GM21529 (cell line): ENCODE measurements around the gene NAA30.

Experiments
- ATAC-seq: cut with Tn5 transposase; IDR thresholded peaks from one replicate; pipeline ENCODE4 v1.9.1; 2021; ENCODE audit not compliant: unreplicated experiment

The NAA30 gene

GRCh38 chr14:57391517-57392195 lies 1.3 kb downstream of the NAA30 start:
- ATAC-seq: no peak

- ATAC-seq: no peak
Observed at GRCh38 chr14:57392830-57393229, 2.4 kb downstream of the NAA30 start.

GRCh38 chr14:57400556-57401494 lies 10.4 kb downstream of the NAA30 start:
- ATAC-seq: no peak

- no peak for ATAC-seq
Observed at GRCh38 chr14:57401501-57401900, 11.1 kb downstream of the NAA30 start.

GRCh38 chr14:57402173-57402852 lies 11.9 kb downstream of the NAA30 start:
- no peak for ATAC-seq

GRCh38 chr14:57403521-57403864 lies 13.1 kb downstream of the NAA30 start:
- ATAC-seq: no peak

- ATAC-seq: no peak
Observed at GRCh38 chr14:57405562-57405961, 15.2 kb downstream of the NAA30 start.

- ATAC-seq: no peak
Observed at GRCh38 chr14:57408037-57408436, 17.7 kb downstream of the NAA30 start.

- ATAC-seq: no peak
Observed at GRCh38 chr14:57408634-57409033, 18.2 kb downstream of the NAA30 start.

- ATAC-seq: no peak
Observed at GRCh38 chr14:57412341-57412740, 22.0 kb downstream of the NAA30 start.

- no peak for ATAC-seq
Observed at GRCh38 chr14:57413849-57414248, 23.5 kb downstream of the NAA30 start.

- no peak for ATAC-seq
Observed at GRCh38 chr14:57417228-57417627, 26.8 kb downstream of the NAA30 start.

- no peak for ATAC-seq
Observed at GRCh38 chr14:57418999-57419398, 28.6 kb downstream of the NAA30 start.

GRCh38 chr14:57420033-57420432 lies 29.6 kb downstream of the NAA30 start:
- no peak for ATAC-seq

GRCh38 chr14:57420986-57421385 lies 30.6 kb downstream of the NAA30 start:
- ATAC-seq: no peak

- ATAC-seq: no peak
Observed at GRCh38 chr14:57435923-57436322, 45.5 kb downstream of the NAA30 start.

- ATAC-seq: no peak
Observed at GRCh38 chr14:57461777-57462320, 71.5 kb downstream of the NAA30 start.

GRCh38 chr14:57462551-57462950 lies 72.2 kb downstream of the NAA30 start:
- no peak for ATAC-seq

- ATAC-seq: peak; percentile 91
Observed at GRCh38 chr14:57464008-57464730, 73.8 kb downstream of the NAA30 start.
